Kidney epithelial cell (primary cell): ENCODE data around the gene KIAA0825. TPM values are rescaled to one million over a fixed set of nuclear protein-coding genes. Genes with fewer than 3 reads are reported as not detected.
A peak's percentile ranks its signal among the peaks of the same experiment; 100 is the strongest.

Experiments
- DNase-seq: peaks from one replicate; pipeline ENCODE4 v3.0.0-alpha.2; 2010; ENCODE audit warnings: low read depth
- H3K27me3 ChIP-seq: 2 replicates; pipeline ENCODE4 v1.6.0; 2011; ENCODE audit warnings: low read length; ENCODE audit not compliant: control insufficient read depth, insufficient read depth
- H3K36me3 ChIP-seq: 2 replicates; pipeline ENCODE4 v1.5.1; 2011; ENCODE audit warnings: low read length; ENCODE audit not compliant: control insufficient read depth, insufficient read depth
- H3K4me3 ChIP-seq: 2 replicates; pipeline ENCODE4 v1.5.1; 2011; ENCODE audit warnings: low read depth, mild to moderate bottlenecking, control low read depth, low read length
- total RNA-seq: library from RNA; depleted of rRNA; stranded (reverse); fragments of >200 nt; gene quantifications from 2 replicates; pipeline ENCODE4 v1.2.3, GENCODE V29; 2015
- TF ChIP-seq, protein P1 (sequence below): IDR thresholded peaks from 2 replicates; pipeline ENCODE4 v1.5.1; 2011; ENCODE audit warnings: mild to moderate bottlenecking, moderate library complexity, low read length, control low read depth, inconsistent platforms; ENCODE audit not compliant: insufficient read depth, poor library complexity, severe bottlenecking

KIAA0825 gene
- total RNA-seq, 1 donor from 2014 or later: 2.7 TPM

DNA sequence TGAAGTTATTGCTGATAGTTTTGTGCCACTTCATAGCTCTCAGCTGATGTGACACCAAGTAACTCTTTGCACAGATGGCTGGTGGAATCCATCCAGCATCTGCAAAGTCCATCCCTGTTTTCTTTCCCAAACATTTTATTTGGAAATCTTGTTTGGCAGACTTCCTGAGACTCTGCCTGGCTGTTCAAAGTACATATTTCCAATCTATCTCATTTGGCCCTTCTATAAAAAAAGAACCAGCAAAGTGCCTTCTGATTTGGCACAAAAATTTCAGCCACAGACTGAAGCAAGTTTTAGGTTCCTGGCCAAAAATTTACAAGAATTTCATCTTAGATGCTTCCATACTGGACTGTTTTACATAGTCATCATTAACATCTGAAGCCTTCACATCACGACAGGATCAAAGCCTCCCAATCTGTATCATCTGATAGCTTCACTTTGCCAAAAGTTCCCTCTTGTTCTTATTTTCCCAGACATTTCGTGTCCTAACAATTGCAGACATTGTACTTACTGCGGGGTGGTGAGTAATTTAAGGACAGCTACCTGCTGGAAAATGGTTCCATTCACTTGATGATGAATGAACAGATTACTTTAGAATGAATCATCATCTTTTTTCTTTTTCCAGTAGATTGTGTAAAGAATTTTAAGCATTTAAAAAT lies 377.3 kb downstream of the KIAA0825 start:
- H3K36me3 ChIP-seq: no peaks in the 10 kb centered on the region
- DNase-seq: peak; percentile 25
- no peak overlapping the region for H3K4me3 ChIP-seq
- no peaks in the 10 kb centered on the region for H3K27me3 ChIP-seq
- TF ChIP-seq, protein P1, sequence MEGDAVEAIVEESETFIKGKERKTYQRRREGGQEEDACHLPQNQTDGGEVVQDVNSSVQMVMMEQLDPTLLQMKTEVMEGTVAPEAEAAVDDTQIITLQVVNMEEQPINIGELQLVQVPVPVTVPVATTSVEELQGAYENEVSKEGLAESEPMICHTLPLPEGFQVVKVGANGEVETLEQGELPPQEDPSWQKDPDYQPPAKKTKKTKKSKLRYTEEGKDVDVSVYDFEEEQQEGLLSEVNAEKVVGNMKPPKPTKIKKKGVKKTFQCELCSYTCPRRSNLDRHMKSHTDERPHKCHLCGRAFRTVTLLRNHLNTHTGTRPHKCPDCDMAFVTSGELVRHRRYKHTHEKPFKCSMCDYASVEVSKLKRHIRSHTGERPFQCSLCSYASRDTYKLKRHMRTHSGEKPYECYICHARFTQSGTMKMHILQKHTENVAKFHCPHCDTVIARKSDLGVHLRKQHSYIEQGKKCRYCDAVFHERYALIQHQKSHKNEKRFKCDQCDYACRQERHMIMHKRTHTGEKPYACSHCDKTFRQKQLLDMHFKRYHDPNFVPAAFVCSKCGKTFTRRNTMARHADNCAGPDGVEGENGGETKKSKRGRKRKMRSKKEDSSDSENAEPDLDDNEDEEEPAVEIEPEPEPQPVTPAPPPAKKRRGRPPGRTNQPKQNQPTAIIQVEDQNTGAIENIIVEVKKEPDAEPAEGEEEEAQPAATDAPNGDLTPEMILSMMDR: no peak

DNA sequence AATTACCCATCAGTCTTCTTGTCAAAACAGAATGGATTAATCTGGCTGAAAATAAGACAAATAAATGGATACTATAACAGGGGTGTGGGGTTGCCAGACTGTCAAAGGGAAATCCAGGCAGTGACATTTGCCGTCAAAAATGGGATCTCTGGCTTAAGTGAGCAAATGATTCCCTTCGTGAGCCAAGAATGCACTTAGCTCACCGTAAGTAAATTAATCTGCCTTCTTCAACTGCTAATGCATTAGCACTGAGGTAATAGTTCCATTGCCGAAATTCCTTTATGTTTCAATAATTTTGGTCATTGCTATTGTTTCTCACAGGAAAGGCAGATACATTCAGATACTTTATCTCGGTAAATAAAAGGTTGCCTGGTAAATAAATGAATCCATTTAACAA lies 377.8 kb downstream of the KIAA0825 start:
- Histone ChIP-seq H3K27me3 (no peaks in the 10 kb centered on the region), H3K36me3 (no peaks in the 10 kb centered on the region), H3K4me3 (no peak overlapping the region)
- no peak for DNase-seq
- TF ChIP-seq, protein P1: no peak

DNA sequence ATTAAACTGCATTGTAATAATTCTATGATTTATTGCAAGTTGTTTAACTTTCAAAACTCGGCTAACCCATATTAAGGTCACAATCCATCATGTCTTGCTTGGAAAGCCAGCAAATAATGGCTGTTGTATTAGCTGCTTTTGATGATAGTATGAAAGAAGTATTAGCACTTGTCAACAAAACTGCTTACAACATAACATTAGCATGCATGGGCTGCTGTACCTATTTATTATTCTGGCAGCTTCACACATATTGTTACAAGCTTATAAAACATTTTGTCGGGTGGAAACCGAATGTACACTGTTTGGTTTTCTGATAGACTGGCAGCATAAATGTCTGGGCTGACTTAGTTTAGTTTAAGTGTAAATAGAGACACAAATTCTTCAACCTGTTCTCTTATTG lies 378.3 kb downstream of the KIAA0825 start:
- H3K27me3 ChIP-seq: no peaks in the 10 kb centered on the region
- no peak for DNase-seq
- no peaks in the 10 kb centered on the region for H3K36me3 ChIP-seq
- no peak overlapping the region for H3K4me3 ChIP-seq
- TF ChIP-seq, protein P1: no peak

DNA sequence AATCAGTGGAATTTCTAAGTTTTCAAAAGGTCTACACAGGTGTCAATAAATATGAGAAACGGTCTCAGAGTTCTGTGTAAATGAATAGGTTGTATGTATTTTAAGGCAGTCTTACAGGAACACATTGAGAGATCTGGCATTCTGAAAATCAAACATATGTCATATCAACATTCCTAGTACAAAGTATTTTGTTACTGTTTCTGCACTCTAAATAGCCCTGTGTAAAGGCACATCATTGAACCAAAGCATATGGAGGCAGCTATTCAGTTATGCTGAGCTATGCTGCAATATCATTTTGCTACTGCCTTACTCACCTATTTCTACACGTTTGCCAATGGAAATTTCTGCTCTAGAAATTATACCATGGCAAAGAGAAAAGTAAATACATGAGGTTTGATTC lies 379.1 kb downstream of the KIAA0825 start:
- Histone ChIP-seq H3K36me3 (no peaks in the 10 kb centered on the region), H3K4me3 (no peak overlapping the region), H3K27me3 (no peaks in the 10 kb centered on the region)
- no peak for DNase-seq
- TF ChIP-seq, protein P1: no peak

DNA sequence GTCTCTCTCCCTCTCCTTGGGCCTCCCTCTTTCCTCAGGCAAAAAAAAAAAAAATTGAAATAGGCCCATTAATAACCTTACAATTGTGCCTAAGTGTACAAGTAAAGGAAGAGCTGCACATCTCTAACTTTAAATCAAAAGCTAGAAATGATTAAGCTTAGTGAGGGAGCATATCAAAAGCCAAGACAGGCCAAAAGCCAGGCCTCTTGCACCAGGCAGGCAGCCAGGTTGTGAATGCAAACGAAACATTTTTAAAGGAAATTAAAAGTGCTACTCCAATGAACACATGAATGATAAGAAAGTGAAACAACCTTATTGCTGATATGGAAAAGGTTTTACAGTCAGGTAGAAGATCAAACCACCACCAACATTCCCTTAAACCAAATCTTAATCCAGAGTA lies 383.4 kb downstream of the KIAA0825 start:
- no peak for DNase-seq
- no peaks in the 10 kb centered on the region for H3K36me3 ChIP-seq
- H3K27me3 ChIP-seq: no peaks in the 10 kb centered on the region
- H3K4me3 ChIP-seq: no peak overlapping the region
- TF ChIP-seq, protein P1: no peak

DNA sequence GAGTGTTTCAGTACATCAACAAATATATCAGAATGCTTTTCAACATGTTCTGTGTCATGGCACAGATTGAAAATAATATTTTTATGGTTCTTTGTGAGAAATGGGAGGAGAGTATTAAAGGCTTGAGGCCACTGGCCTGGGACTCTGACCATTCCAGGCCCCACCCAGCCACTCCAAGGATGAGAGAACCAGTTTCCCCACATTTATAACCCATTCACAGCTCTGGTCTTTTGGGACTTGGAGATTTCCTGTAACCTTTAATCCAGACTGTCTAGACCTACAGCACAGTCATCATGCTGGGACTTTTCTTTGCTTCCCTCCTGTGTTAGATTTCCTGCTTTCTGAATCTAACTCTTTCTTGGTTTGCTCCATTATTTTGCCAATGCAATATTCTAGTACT lies 389.6 kb downstream of the KIAA0825 start:
- Histone ChIP-seq H3K27me3 (no peaks in the 10 kb centered on the region), H3K4me3 (no peak overlapping the region), H3K36me3 (no peaks in the 10 kb centered on the region)
- TF ChIP-seq, protein P1: no peak
- DNase-seq: no peak
